HEK293 (cell line): ENCODE measurements around the gene RAB20.

ENCODE experiments used
- CTCF ChIA-PET: fragments of 350-600 bp; formaldehyde crosslinking; extraction: SDS; loops from one replicate; lab custom pipeline; 2021; ENCODE audit warnings: antibody characterized with exemption; lab: Yijun Ruan, JAX
- POLR2A ChIA-PET: fragments of 300-600 bp; formaldehyde crosslinking; extraction: SDS; loops from one replicate; lab custom pipeline; 2020; ENCODE audit warnings: antibody characterized with exemption, inconsistent platforms; lab: Yijun Ruan, JAX
- H3K27ac ChIP-seq: fragments of 200-500 bp; sonication (Bioruptor generic); 2 replicates; pipeline ENCODE4 v1.5.1; 2014; ENCODE audit warnings: low read depth, low read length, control low read depth, inconsistent platforms; ENCODE audit errors: extremely low read depth
- H3K36me3 ChIP-seq, 2 experiments: fragments of 200-500 bp in 1 of 2; sonication (Bioruptor generic) in 1 of 2; 1 replicate in 1 of 2; 2 replicates in 1 of 2; pipeline ENCODE4 v1.5.1; 2014 to 2017; ENCODE audit warnings: inconsistent platforms in 2 of 2, low read length in 2 of 2; ENCODE audit not compliant: control insufficient read depth in 2 of 2, insufficient read depth in 1 of 2
- H3K4me1 ChIP-seq: fragments of 200-500 bp; sonication (Bioruptor generic); 2 replicates; pipeline ENCODE4 v1.5.1; 2014; ENCODE audit warnings: mild to moderate bottlenecking, low read length, inconsistent platforms; ENCODE audit not compliant: control insufficient read depth, insufficient read depth
- H3K4me3 ChIP-seq: 2 replicates; pipeline ENCODE4 v1.5.1; 2011; ENCODE audit warnings: low read depth, mild to moderate bottlenecking, control low read depth, low read length, moderate library complexity
- H3K9me3 ChIP-seq: fragments of 200-500 bp; sonication (Bioruptor generic); 2 replicates; pipeline ENCODE4 v1.5.1; 2014; ENCODE audit warnings: low read depth, low read length, inconsistent platforms; ENCODE audit not compliant: control insufficient read depth, insufficient read depth
- GLI2 ChIP-seq: fragments of 450-650 bp; formaldehyde crosslinking; IDR thresholded peaks from 2 replicates; pipeline ENCODE4; 2017; ENCODE audit warnings: missing biosample characterization, missing genetic modification characterization, low read depth, borderline replicate concordance
- HIC1 ChIP-seq: fragments of 450-650 bp; formaldehyde crosslinking; IDR thresholded peaks from 2 replicates; pipeline ENCODE4 v1.5.1; 2016; ENCODE audit warnings: missing biosample characterization, missing genetic modification characterization
- IKZF3 ChIP-seq: fragments of 450-650 bp; IDR thresholded peaks from 2 replicates; pipeline ENCODE4 v1.5.0; 2018; ENCODE audit warnings: missing biosample characterization, mild to moderate bottlenecking, missing genetic modification characterization, moderate library complexity
- OVOL3 ChIP-seq: fragments of 450-650 bp; formaldehyde crosslinking; IDR thresholded peaks from 2 replicates; pipeline ENCODE4 v1.5.1; 2016; ENCODE audit warnings: missing biosample characterization, missing genetic modification characterization
- WT1 ChIP-seq: fragments of 450-650 bp; formaldehyde crosslinking; IDR thresholded peaks from 2 replicates; pipeline ENCODE4 v1.5.1; 2016; ENCODE audit warnings: missing biosample characterization, missing genetic modification characterization
- ZFP3 ChIP-seq: fragments of 450-650 bp; formaldehyde crosslinking; IDR thresholded peaks from 2 replicates; pipeline ENCODE4 v1.5.1; 2016; ENCODE audit warnings: low read depth, missing biosample characterization, missing genetic modification characterization
- ZNF10 ChIP-seq: fragments of 450-650 bp; formaldehyde crosslinking; IDR thresholded peaks from 2 replicates; pipeline ENCODE4 v1.5.1; 2017; ENCODE audit warnings: missing biosample characterization, missing genetic modification characterization
- ZNF2 ChIP-seq: fragments of 450-650 bp; formaldehyde crosslinking; IDR thresholded peaks from 2 replicates; pipeline ENCODE4 v1.5.1; 2016; ENCODE audit warnings: missing biosample characterization, missing genetic modification characterization
- ZNF221 ChIP-seq: fragments of 450-650 bp; formaldehyde crosslinking; IDR thresholded peaks from 2 replicates; pipeline ENCODE4 v1.5.1; 2017; ENCODE audit warnings: missing biosample characterization, missing genetic modification characterization, borderline replicate concordance
- ZNF223 ChIP-seq: fragments of 450-650 bp; formaldehyde crosslinking; IDR thresholded peaks from 2 replicates; pipeline ENCODE4 v1.5.1; 2016; ENCODE audit warnings: missing biosample characterization, missing genetic modification characterization
- ZNF302 ChIP-seq: fragments of 450-650 bp; formaldehyde crosslinking; IDR thresholded peaks from 2 replicates; pipeline ENCODE4 v1.5.1; 2016; ENCODE audit warnings: missing biosample characterization, missing genetic modification characterization, low read depth
- ZNF335 ChIP-seq: fragments of 450-650 bp; formaldehyde crosslinking; conservative IDR thresholded peaks from 2 replicates; pipeline ENCODE4 v1.5.1; 2016; ENCODE audit warnings: missing biosample characterization, missing genetic modification characterization
- ZNF341 ChIP-seq: fragments of 450-650 bp; formaldehyde crosslinking; IDR thresholded peaks from 2 replicates; pipeline ENCODE4; 2016; ENCODE audit warnings: low read depth, missing biosample characterization, missing genetic modification characterization
- ZNF416 ChIP-seq: fragments of 450-650 bp; formaldehyde crosslinking; IDR thresholded peaks from 2 replicates; pipeline ENCODE4 v1.5.1; 2016; ENCODE audit warnings: missing biosample characterization, missing genetic modification characterization
- ZNF600 ChIP-seq: fragments of 450-650 bp; formaldehyde crosslinking; IDR thresholded peaks from 2 replicates; pipeline ENCODE4 v1.5.1; 2016; ENCODE audit warnings: missing biosample characterization, missing genetic modification characterization
- ZNF654 ChIP-seq: fragments of 450-650 bp; formaldehyde crosslinking; IDR thresholded peaks from 2 replicates; pipeline ENCODE4 v1.5.1; 2016; ENCODE audit warnings: low read depth, missing biosample characterization, missing genetic modification characterization
- ZNF785 ChIP-seq: fragments of 450-650 bp; formaldehyde crosslinking; IDR thresholded peaks from 2 replicates; pipeline ENCODE4 v1.5.1; 2016; ENCODE audit warnings: missing biosample characterization, missing genetic modification characterization

The RAB20 gene

GRCh38 chr13:110486061-110486715 is 75.3 kb downstream of the RAB20 start (continued):
- TF ChIP-seq ZNF223 (no peak), ZNF416 (no peak), ZNF302 (tag by site-specific recombination) (no peak), ZNF2 (no peak), ZNF785 (tag by site-specific recombination) (no peak)

- CTCF ChIA-PET: no interaction called here
- Histone ChIP-seq H3K9me3 (no peaks in the 10 kb centered on the region), H3K4me1 (no peaks in the 10 kb centered on the region), H3K36me3 (peaks cover 0 to 25% of the 10 kb centered on the region in 2 experiments; a peak in 2 of 3 replicates), H3K4me3 (no peak overlapping the region), H3K27ac (no peak overlapping the region)
- POLR2A ChIA-PET: no interaction called here
- TF ChIP-seq WT1 (tag by site-specific recombination): no peak
- TF ChIP-seq ZNF654 (tag by site-specific recombination): no peak
- no peak for TF ChIP-seq ZNF341 (tag by site-specific recombination)
- no peak for TF ChIP-seq ZNF10 (tag by site-specific recombination)
- no peak for TF ChIP-seq GLI2
- no peak for TF ChIP-seq OVOL3 (tag by site-specific recombination)
- no peak for TF ChIP-seq HIC1 (tag by site-specific recombination)
- no peak for TF ChIP-seq ZNF335 (tag by site-specific recombination)
- no peak for TF ChIP-seq ZNF221
- no peak for TF ChIP-seq ZNF600
These were observed 75.9 kb downstream of the RAB20 start for GRCh38 chr13:110485604-110486003.

GRCh38 chr13:110484290-110485048 is 77.1 kb downstream of the RAB20 start:
- ChIA-PET POLR2A (no interaction called here), CTCF (no interaction called here)
- Histone ChIP-seq H3K27ac (no peak overlapping the region), H3K4me3 (no peak overlapping the region), H3K36me3 (peaks cover 0 to 28% of the 10 kb centered on the region in 2 experiments; a peak in 2 of 3 replicates), H3K4me1 (no peaks in the 10 kb centered on the region), H3K9me3 (no peaks in the 10 kb centered on the region)
- TF ChIP-seq ZNF785 (tag by site-specific recombination) (no peak), IKZF3 (tag by site-specific recombination) (no peak)

- TF ChIP-seq ZFP3 (tag by site-specific recombination): no peak
- no peaks in the 10 kb centered on the region for H3K4me1 ChIP-seq
- CTCF ChIA-PET: interaction anchor here (0.7 kb wide), 1 partner anchor 28 kb away, joined by 5 read pairs; no protein-coding TSS in a partner anchor
These were observed 78.0 kb downstream of the RAB20 start for GRCh38 chr13:110483386-110483968.

More at GRCh38 chr13:110483386-110483968, 78.0 kb downstream of the RAB20 start:
- no peak overlapping the region for H3K4me3 ChIP-seq
- H3K9me3 ChIP-seq: no peaks in the 10 kb centered on the region
- peaks cover 0 to 28% of the 10 kb centered on the region in 2 experiments; a peak in 2 of 3 replicates for H3K36me3 ChIP-seq
- POLR2A ChIA-PET: interaction anchor here (1.2 kb wide), 1 partner anchor 28 kb away, joined by 3 read pairs; no protein-coding TSS in a partner anchor
- no peak overlapping the region for H3K27ac ChIP-seq
